ENCODE results near the gene XG.
"Not testable (repeated sequence)": the region's sequence is repeated elsewhere in the genome, so short reads cannot be mapped to it uniquely, and the experiment has no call there.

GRCh38 chrX:2812161-2812907, 60.5 kb downstream of the XG start:
- not testable (repeated sequence) for TF ChIP-seq OSR1 (CRISPR knock-in tag; IDR thresholded peaks at IDR 0.05); PPARA (CRISPR knock-in tag; IDR thresholded peaks at IDR 0.05; ENCODE audit: borderline replicate concordance); ARNTL (CRISPR knock-in tag; IDR thresholded peaks at IDR 0.05; ENCODE audit: borderline replicate concordance, low read depth)

Data from SK-N-SH treated with all-trans-retinoic acid at 6 μM for 48 hours (cell line).